CD1c-positive myeloid dendritic cell (primary cell): ENCODE measurements around the gene CCDC192.

Experiments
- DNase-seq: peaks from one replicate; pipeline ENCODE4 v3.0.0-alpha.2; 2016; ENCODE audit errors: extremely low spot score

The CCDC192 gene

GRCh38 chr5:127923804-127924570 is 220.8 kb downstream of the CCDC192 start:
- DNase-seq = no peak

DNA sequence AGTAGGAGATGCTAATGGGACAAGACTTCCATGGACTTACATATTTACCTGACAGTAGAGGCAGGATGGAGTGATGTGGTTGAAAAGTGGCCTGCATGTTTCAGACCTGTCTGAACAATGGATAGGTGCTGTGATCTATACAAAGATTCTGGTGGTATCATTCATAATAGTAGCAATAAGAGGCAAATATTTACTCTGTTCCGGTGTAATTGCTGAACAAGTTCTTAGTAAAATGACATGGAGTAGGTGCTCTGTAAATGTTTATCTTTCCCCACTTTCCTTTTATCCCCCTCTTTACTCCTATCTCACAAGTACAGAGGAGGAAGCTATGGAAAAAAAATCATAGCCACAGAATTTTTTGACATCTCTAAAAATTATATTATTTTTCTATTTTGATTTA is 221.4 kb downstream of the CCDC192 start:
- DNase-seq = no peak

DNA sequence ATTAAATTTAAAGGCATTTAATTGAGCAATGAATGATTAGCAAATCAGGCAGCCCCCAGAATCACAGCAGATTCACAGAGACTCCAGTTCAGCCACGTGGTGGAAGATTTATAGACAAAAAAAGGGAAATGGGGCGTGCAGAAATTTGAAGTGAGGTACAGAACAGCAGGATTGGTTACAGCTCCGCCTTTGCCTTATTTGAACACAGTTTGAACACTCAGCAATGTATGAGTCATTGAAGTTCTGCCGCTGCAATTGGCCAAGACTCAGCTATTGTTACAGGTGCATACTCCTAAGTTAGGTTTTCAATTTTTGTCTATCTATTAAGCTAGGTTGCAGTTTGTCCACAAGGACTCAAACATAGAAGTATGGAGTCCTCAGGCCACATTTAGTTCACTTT is 222.7 kb downstream of the CCDC192 start:
- no peak for DNase-seq

GRCh38 chr5:127926974-127927373 is 223.8 kb downstream of the CCDC192 start:
- DNase-seq = no peak

DNA sequence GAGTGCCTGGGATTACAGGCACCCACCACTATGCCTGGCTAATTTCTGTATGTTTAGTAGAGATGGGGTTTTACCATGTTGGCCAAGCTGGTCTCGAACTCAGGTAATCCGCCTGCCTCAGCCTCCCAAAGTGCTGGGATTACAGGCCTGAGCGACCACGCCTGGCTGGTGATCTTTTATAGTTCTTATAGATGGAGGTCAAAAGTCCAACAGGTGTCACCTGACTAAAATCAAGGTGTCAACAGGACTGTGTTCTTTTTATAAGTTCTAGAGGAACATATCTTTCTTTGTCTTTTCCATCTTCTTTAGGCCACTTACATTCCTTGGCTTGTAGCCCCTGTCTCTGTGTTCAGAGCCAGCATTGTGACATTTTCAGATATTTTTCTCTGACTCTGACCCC is 224.9 kb downstream of the CCDC192 start:
- DNase-seq = no peak

DNA sequence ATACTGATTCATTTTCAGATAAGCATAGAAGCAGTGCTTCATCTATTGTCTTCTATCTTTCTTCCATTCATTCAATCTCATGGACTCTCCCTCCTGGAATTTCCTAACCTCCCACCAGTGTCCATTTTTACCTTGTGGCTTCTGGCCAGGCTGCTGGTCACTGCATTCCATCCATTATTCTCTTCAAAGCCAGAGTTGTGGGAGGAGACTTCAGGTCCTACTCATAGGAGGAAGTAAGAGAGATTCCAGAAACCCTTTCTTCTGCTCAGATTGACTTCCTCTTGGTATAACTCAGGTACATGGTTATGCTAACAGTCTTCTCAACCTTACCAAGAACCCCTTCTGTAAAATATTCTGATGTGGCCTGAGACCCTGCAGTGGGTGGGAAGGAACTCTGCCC is 227.1 kb downstream of the CCDC192 start:
- DNase-seq = no peak

- DNase-seq = no peak
Observed at GRCh38 chr5:127931396-127931795, 228.2 kb downstream of the CCDC192 start.

- no peak for DNase-seq
Observed at GRCh38 chr5:127933348-127933747, 230.2 kb downstream of the CCDC192 start.

GRCh38 chr5:127934791-127935256 is 231.6 kb downstream of the CCDC192 start:
- no peak for DNase-seq

GRCh38 chr5:127935398-127935797 is 232.2 kb downstream of the CCDC192 start:
- DNase-seq = no peak

- no peak for DNase-seq
Observed at GRCh38 chr5:127936439-127936972, 233.3 kb downstream of the CCDC192 start.

DNA sequence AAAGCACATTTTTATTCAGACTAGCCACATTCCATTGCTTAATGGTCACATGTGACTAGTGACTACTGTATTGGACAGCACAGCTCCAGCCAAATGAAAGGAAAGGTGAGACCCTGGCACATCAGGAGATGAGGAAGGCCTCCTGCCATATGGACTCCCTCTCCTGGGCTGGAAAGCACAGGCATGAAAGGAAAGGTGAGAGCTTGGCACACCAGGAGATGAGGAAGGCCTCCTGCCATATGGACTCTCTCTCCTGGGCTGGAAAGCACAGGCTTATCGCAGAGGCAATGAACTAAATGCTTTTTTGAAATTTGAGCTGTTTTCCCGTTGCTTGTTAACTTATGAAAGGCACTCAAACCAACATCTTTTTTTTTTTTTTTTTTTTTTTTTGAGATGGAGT is 235.6 kb downstream of the CCDC192 start:
- no peak for DNase-seq

DNA sequence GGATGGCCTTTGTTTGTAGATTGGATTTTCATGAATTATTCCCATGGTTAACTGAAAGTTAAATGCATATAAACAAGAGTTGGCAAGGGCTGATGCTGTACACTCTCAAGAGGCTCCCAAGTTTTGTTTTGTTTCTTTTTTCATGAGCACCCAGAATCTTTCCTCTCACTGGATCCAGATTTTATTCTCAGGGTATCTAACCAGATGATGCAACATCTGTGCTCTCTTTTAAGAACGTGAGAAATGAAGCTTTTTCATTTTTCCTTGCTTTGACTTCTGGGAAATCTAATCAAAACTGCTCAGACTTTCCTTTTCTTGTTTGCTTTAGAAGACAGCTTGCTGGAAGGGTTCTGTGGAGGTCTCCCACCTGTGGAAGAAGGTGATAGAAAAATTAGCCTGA is 237.7 kb downstream of the CCDC192 start:
- DNase-seq = no peak

DNA sequence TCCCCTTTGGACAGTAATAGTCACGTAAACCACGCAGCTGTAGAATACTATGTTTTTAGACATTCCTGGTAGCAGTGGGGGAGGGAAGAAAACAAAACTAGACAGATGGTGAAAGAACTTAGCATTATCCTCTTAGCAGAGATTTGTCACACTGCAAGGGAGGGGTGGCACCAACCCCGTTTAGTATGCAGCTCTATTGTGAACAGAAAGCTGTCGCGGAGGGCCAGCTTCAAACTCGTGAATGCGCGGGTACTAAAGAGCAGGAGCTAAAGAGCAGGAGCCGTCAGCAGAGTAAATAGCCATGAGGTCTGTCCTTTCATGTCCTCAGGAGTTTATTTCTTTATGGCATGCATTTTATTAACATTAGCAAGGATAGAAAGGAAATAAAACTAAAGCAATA is 238.5 kb downstream of the CCDC192 start:
- no peak for DNase-seq

- DNase-seq = no peak
Observed at GRCh38 chr5:127942246-127943060, 239.3 kb downstream of the CCDC192 start.

GRCh38 chr5:127943061-127943371 is 239.8 kb downstream of the CCDC192 start:
- DNase-seq = no peak

GRCh38 chr5:127944125-127944524 is 240.9 kb downstream of the CCDC192 start:
- no peak for DNase-seq

- no peak for DNase-seq
Observed at GRCh38 chr5:127947941-127948340, 244.8 kb downstream of the CCDC192 start.

DNA sequence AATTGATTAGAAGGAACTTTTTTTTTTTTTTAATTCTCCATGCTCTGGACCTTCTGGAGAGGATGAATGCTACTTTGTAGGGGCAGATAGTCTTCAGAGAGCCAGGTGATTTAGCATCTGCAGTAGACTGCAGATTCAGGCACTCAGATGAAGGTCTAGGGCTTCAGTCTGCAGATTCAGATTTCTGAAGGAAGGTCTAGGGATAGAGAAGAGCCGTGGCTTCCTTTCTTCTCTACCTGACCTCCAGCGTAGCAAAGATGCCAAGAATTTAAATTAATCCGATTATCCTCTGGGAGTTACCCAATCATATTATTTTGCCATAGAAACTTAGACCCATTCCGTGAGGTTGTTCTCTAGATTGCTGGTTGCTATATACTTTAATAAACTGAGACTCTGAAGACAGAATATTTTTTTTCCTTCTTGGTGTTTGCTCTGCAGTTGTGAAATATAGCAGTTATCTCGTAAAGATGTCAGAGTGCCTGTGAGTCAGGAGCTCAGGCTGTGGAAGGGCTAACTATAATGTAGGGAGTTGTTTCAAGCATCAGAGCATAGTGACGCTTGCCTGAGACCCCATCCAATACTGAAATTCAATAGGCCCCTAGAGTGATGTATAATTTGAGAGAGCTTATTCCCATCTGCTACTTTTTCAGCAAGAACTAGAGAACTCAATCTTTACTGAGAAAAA is 247.7 kb downstream of the CCDC192 start:
- DNase-seq = no peak

- no peak for DNase-seq
Observed at GRCh38 chr5:127951791-127952190, 248.6 kb downstream of the CCDC192 start.

- no peak for DNase-seq
Observed at GRCh38 chr5:127957183-127957582, 254.0 kb downstream of the CCDC192 start.

DNA sequence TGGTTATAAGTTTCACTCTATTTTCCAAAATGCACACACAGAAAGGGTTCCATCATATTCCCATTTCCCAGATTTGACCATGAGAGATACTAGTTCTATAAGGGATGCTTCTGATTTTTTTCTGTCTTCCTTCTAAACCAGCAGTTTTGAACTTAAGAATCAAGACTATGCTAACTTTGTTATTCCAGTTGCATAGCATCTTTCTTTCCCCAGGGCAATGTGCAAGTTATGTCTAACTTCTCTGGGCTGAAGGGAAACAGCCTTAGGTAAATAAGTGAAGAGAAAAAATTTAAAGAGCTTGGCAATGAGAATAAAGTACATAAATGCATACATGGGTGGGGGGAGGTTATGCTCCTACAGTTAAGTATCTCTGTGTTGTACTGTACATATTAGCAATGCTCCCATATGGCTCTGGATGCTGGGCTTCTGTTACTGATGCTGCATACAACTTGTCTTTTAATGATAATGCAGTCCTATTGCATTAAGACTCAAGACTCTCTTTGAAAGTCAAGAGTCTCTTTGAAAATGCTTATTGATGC is 254.6 kb downstream of the CCDC192 start:
- DNase-seq = no peak
